ENCODE results near the gene SYNE1.

DNA sequence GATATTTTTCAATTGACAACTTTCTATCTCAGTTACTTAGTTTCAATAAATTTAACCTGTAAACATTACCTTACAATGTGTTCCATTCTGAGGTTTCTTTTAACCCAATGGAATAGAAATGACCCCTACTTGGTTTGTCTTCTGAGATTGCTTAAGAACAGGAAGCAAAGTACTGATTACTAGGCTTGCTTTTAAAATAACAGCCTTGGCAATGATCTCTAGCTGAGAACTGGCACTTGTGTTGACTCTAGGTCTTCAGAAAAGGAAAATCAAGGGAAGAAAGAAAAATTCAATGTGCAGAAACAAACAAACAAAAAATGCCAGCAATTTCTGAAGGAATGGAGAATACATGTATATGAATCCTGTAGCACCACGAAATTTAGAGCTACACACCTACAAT lies 66.1 kb downstream of the SYNE1 start:
- TF ChIP-seq, protein P1, sequence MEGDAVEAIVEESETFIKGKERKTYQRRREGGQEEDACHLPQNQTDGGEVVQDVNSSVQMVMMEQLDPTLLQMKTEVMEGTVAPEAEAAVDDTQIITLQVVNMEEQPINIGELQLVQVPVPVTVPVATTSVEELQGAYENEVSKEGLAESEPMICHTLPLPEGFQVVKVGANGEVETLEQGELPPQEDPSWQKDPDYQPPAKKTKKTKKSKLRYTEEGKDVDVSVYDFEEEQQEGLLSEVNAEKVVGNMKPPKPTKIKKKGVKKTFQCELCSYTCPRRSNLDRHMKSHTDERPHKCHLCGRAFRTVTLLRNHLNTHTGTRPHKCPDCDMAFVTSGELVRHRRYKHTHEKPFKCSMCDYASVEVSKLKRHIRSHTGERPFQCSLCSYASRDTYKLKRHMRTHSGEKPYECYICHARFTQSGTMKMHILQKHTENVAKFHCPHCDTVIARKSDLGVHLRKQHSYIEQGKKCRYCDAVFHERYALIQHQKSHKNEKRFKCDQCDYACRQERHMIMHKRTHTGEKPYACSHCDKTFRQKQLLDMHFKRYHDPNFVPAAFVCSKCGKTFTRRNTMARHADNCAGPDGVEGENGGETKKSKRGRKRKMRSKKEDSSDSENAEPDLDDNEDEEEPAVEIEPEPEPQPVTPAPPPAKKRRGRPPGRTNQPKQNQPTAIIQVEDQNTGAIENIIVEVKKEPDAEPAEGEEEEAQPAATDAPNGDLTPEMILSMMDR (IDR thresholded peaks at IDR 0.05), result no peak
- no peak for TF ChIP-seq POLR2A (IDR thresholded peaks at IDR 0.05)
